Osteoblast (primary cell): ENCODE measurements around the gene ZBTB8A. TPM values are rescaled to one million over a fixed set of nuclear protein-coding genes. Genes with fewer than 3 reads are reported as not detected.
A peak's percentile ranks its signal among the peaks of the same experiment; 100 is the strongest.
"Not testable (repeated sequence)": the region's sequence is repeated elsewhere in the genome, so short reads cannot be mapped to it uniquely, and the experiment has no call there.

ENCODE experiments used
- DNase-seq: peaks from one replicate; pipeline ENCODE4 v3.0.0; 2011; ENCODE audit warnings: low spot score, mixed read lengths; ENCODE audit not compliant: insufficient read length; ENCODE audit errors: missing footprints
- H2AFZ ChIP-seq: 2 replicates; pipeline ENCODE4 v1.6.0; 2011; ENCODE audit warnings: mild to moderate bottlenecking, low read length
- H3K27ac ChIP-seq: 2 replicates; pipeline ENCODE4 v1.5.1; 2011; ENCODE audit warnings: mild to moderate bottlenecking, low read depth, low read length, moderate library complexity
- H3K27me3 ChIP-seq: 2 replicates; pipeline ENCODE4 v1.6.0; 2012; ENCODE audit warnings: mild to moderate bottlenecking, control low read depth, inconsistent platforms, low read length, moderate library complexity; ENCODE audit not compliant: insufficient read depth
- H3K36me3 ChIP-seq: 2 replicates; pipeline ENCODE4 v1.5.1; 2011; ENCODE audit warnings: mild to moderate bottlenecking, low read length, control low read depth, moderate library complexity; ENCODE audit not compliant: insufficient read depth
- H3K4me1 ChIP-seq: 2 replicates; pipeline ENCODE4 v1.5.1; 2011; ENCODE audit warnings: mild to moderate bottlenecking, low read length, control low read depth, moderate library complexity; ENCODE audit not compliant: insufficient read depth
- H3K4me2 ChIP-seq: 2 replicates; pipeline ENCODE4 v1.6.0; 2011; ENCODE audit warnings: mild to moderate bottlenecking, low read length; ENCODE audit not compliant: insufficient read depth
- H3K4me3 ChIP-seq: fragments of 200-600 bp; sonication (generic); 3 replicates; pipeline ENCODE4 v1.5.1; 2012; ENCODE audit warnings: mild to moderate bottlenecking, low read length, inconsistent platforms; ENCODE audit not compliant: insufficient read depth
- H3K79me2 ChIP-seq: 2 replicates; pipeline ENCODE4 v1.6.0; 2012; ENCODE audit warnings: mild to moderate bottlenecking, low read length, control low read depth, inconsistent platforms; ENCODE audit not compliant: insufficient read depth
- H3K9me3 ChIP-seq: 2 replicates; pipeline ENCODE4 v1.5.1; 2011; ENCODE audit warnings: low read depth, low read length, control low read depth
- H4K20me1 ChIP-seq: 2 replicates; pipeline ENCODE4 v1.6.0; 2012; ENCODE audit warnings: mild to moderate bottlenecking, low read length, control low read depth; ENCODE audit not compliant: insufficient read depth
- total RNA-seq: library from RNA; depleted of rRNA; stranded (reverse); fragments of >200 nt; gene quantifications from 2 replicates; pipeline ENCODE4 v1.2.3, GENCODE V29; 2012
- TF ChIP-seq, protein P1 (sequence below): IDR thresholded peaks from 2 replicates; pipeline ENCODE4 v1.5.1; 2011; ENCODE audit warnings: mild to moderate bottlenecking, low read depth, low read length, moderate library complexity; ENCODE audit errors: extremely low read depth

ZBTB8A gene
- total RNA-seq, 1 donor, result 9.8 TPM

- Histone ChIP-seq H2AFZ (no peak overlapping the region), H3K4me3 (no peak overlapping the region), H3K27ac (no peak overlapping the region), H3K36me3 (no peaks in the 10 kb centered on the region), H3K9me3 (no peaks in the 10 kb centered on the region), H3K4me2 (no peak overlapping the region), H3K79me2 (peaks cover 23% of the 10 kb centered on the region), H4K20me1 (peaks cover 2% of the 10 kb centered on the region), H3K27me3 (peaks cover 2% of the 10 kb centered on the region), H3K4me1 (peaks cover 7% of the 10 kb centered on the region)
- TF ChIP-seq, protein P1, sequence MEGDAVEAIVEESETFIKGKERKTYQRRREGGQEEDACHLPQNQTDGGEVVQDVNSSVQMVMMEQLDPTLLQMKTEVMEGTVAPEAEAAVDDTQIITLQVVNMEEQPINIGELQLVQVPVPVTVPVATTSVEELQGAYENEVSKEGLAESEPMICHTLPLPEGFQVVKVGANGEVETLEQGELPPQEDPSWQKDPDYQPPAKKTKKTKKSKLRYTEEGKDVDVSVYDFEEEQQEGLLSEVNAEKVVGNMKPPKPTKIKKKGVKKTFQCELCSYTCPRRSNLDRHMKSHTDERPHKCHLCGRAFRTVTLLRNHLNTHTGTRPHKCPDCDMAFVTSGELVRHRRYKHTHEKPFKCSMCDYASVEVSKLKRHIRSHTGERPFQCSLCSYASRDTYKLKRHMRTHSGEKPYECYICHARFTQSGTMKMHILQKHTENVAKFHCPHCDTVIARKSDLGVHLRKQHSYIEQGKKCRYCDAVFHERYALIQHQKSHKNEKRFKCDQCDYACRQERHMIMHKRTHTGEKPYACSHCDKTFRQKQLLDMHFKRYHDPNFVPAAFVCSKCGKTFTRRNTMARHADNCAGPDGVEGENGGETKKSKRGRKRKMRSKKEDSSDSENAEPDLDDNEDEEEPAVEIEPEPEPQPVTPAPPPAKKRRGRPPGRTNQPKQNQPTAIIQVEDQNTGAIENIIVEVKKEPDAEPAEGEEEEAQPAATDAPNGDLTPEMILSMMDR, result no peak
- peak; percentile 79 for DNase-seq
Observed at GRCh38 chr1:32541064-32541566, 1.9 kb downstream of the ZBTB8A start.

DNA sequence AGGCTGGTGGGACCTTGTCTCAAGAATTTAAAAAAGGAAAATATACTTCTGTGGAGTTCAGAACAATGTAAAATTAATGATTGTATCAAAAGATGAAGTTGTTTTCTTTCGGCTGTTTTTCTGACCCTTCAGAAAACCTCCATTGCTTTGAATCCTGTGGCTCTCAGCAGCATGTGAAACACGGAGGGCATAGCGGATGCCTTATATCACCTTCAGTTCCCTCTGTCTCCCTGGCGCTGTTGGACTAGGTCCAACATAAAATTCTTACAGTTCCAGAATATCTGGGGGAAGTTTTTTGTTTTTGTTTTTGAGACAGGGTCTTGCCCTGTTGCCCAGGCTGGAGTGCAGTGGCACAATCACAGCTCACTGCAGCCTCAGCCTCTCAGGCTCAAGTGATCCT, 7.4 kb downstream of the ZBTB8A start:
- H3K27me3 ChIP-seq, result no peaks in the 10 kb centered on the region
- H4K20me1 ChIP-seq, result peaks cover under 1% of the 10 kb centered on the region
- no peak overlapping the region for H3K4me2 ChIP-seq
- peaks cover 14% of the 10 kb centered on the region for H3K79me2 ChIP-seq
- H3K9me3 ChIP-seq, result no peaks in the 10 kb centered on the region
- H3K4me1 ChIP-seq, result no peaks in the 10 kb centered on the region
- H3K4me3 ChIP-seq, result no peak overlapping the region
- TF ChIP-seq, protein P1, result no peak
- no peak for DNase-seq
- H3K36me3 ChIP-seq, result no peaks in the 10 kb centered on the region
- no peak overlapping the region for H2AFZ ChIP-seq
- H3K27ac ChIP-seq, result no peak overlapping the region

- H2AFZ ChIP-seq, result no peak overlapping the region
- no peaks in the 10 kb centered on the region for H3K4me1 ChIP-seq
- no peak overlapping the region for H3K27ac ChIP-seq
- DNase-seq, result no peak
- no peaks in the 10 kb centered on the region for H3K27me3 ChIP-seq
- TF ChIP-seq, protein P1, result no peak
- no peaks in the 10 kb centered on the region for H4K20me1 ChIP-seq
- H3K79me2 ChIP-seq, result peaks cover 8% of the 10 kb centered on the region
- no peaks in the 10 kb centered on the region for H3K9me3 ChIP-seq
- H3K36me3 ChIP-seq, result no peaks in the 10 kb centered on the region
- H3K4me2 ChIP-seq, result no peak overlapping the region
- no peak overlapping the region for H3K4me3 ChIP-seq
Observed at GRCh38 chr1:32549616-32550015, 10.4 kb downstream of the ZBTB8A start.

- Histone ChIP-seq H3K4me1 (no peaks in the 10 kb centered on the region), H3K27me3 (no peaks in the 10 kb centered on the region), H4K20me1 (no peaks in the 10 kb centered on the region), H3K27ac (no peak overlapping the region), H3K79me2 (no peaks in the 10 kb centered on the region), H3K4me3 (no peak overlapping the region), H3K9me3 (no peaks in the 10 kb centered on the region), H3K4me2 (no peak overlapping the region), H3K36me3 (no peaks in the 10 kb centered on the region), H2AFZ (no peak overlapping the region)
- TF ChIP-seq, protein P1, result no peak
- no peak for DNase-seq
Observed at GRCh38 chr1:32554288-32554687, 15.1 kb downstream of the ZBTB8A start.

GRCh38 chr1:32557035-32557434, 17.8 kb downstream of the ZBTB8A start:
- H3K4me3 ChIP-seq, H3K27me3 ChIP-seq, H2AFZ ChIP-seq, DNase-seq, H3K4me1 ChIP-seq, H3K9me3 ChIP-seq, H3K27ac ChIP-seq, H3K4me2 ChIP-seq, H4K20me1 ChIP-seq, H3K36me3 ChIP-seq, H3K79me2 ChIP-seq: not testable (repeated sequence)
